ENCODE results near the gene AQR.

GRCh38 chr15:35013370-35013769 is 43.8 kb upstream of the AQR start:
- no peak for TF ChIP-seq CTCF (IDR thresholded peaks at IDR 0.05)
- TF ChIP-seq USF2 (IDR thresholded peaks at IDR 0.05; ENCODE audit: borderline replicate concordance, low read depth, low read length): no peak
- no peak for TF ChIP-seq RXRA (IDR thresholded peaks at IDR 0.05; ENCODE audit: borderline replicate concordance, low read depth)
- TF ChIP-seq EP300 (IDR thresholded peaks at IDR 0.05; ENCODE audit: borderline replicate concordance in 1 of 2, low read depth in 1 of 2, low read length in 1 of 2): no peak
- no peak for TF ChIP-seq FOXM1 (IDR thresholded peaks at IDR 0.05; ENCODE audit: low read depth)
- TF ChIP-seq MAX (IDR thresholded peaks at IDR 0.05; ENCODE audit: low read depth): no peak
- no peak for TF ChIP-seq RCOR1 (IDR thresholded peaks at IDR 0.05; ENCODE audit: low read length)
